Panc1 (cell line): ENCODE data around the gene PDCD10. TPM values are rescaled to one million over a fixed set of nuclear protein-coding genes. Genes with fewer than 3 reads are reported as not detected.

Experiments
- ATAC-seq: fragments of 200-7000 bp; cut with Tn5 transposase; 2 replicates; pipeline ENCODE4 v1.9.1; 2020; ENCODE audit warnings: mild to moderate bottlenecking, moderate library complexity
- BruUV-seq: library from RNA; stranded (reverse); fragments of 400-500 nt; replicated peaks from 2 replicates; lab custom pipeline; 2021; lab: Mats Ljungman, UMichigan
- CTCF ChIA-PET: fragments of 300-600 bp; sonication (Branson Sonifier 250); formaldehyde crosslinking; loops from one replicate; lab custom pipeline; 2022; ENCODE audit warnings: antibody characterized with exemption; lab: Charles Lee
- POLR2A ChIA-PET: fragments of 300-600 bp; sonication (Branson Sonifier 250); formaldehyde crosslinking; loops from one replicate; lab custom pipeline; 2022; ENCODE audit warnings: antibody characterized with exemption; lab: Charles Lee
- DNase-seq: peaks from one replicate; pipeline ENCODE4 v3.0.0-alpha.2; 2010; ENCODE audit warnings: low read depth, low spot score
- H3K27ac ChIP-seq: 2 replicates; pipeline ENCODE4 v1.5.1; 2011; ENCODE audit warnings: mild to moderate bottlenecking, low read length, inconsistent platforms
- H3K27me3 ChIP-seq: fragments of 200-500 bp; sonication (Bioruptor generic); 2 replicates; pipeline ENCODE4 v1.6.0; 2014; ENCODE audit warnings: low read length, inconsistent platforms; ENCODE audit not compliant: control insufficient read depth, insufficient read depth
- H3K36me3 ChIP-seq: fragments of 200-500 bp; sonication (Bioruptor generic); 2 replicates; pipeline ENCODE4 v1.5.1; 2014; ENCODE audit warnings: inconsistent platforms, mild to moderate bottlenecking, low read length, moderate library complexity; ENCODE audit not compliant: control insufficient read depth, insufficient read depth
- H3K4me1 ChIP-seq: 2 replicates; pipeline ENCODE4 v1.5.1; 2011; ENCODE audit warnings: inconsistent platforms, mild to moderate bottlenecking, low read length, moderate library complexity; ENCODE audit not compliant: control insufficient read depth, insufficient read depth
- H3K4me3 ChIP-seq, 2 experiments: 2 replicates each; pipeline ENCODE4 v1.5.1; 2011 to 2012; ENCODE audit warnings: low read depth in 2 of 2, low read length in 2 of 2, mild to moderate bottlenecking in 2 of 2, inconsistent platforms in 1 of 2, moderate library complexity in 1 of 2
- H3K9me3 ChIP-seq: fragments of 200-500 bp; sonication (Bioruptor generic); 2 replicates; pipeline ENCODE4 v1.5.1; 2014; ENCODE audit warnings: low read depth, mild to moderate bottlenecking, inconsistent platforms, low read length, moderate library complexity; ENCODE audit not compliant: control insufficient read depth, insufficient read depth
- CTCF ChIP-seq: fragments of 450-650 bp; IDR thresholded peaks from 2 replicates; pipeline ENCODE4 v1.5.1; 2017; ENCODE audit warnings: mild to moderate bottlenecking
- POLR2AphosphoS5 ChIP-seq: IDR thresholded peaks from 2 replicates; pipeline ENCODE4 v1.6.1; 2012; ENCODE audit warnings: mild to moderate bottlenecking, low read depth, low read length, moderate library complexity
- REST ChIP-seq, 2 experiments: IDR thresholded peaks; 2 replicates each; pipeline ENCODE4 v1.6.1; 2011 to 2012; ENCODE audit warnings: low read depth in 2 of 2, control low read depth in 1 of 2, low read length in 1 of 2, mild to moderate bottlenecking in 1 of 2, moderate library complexity in 1 of 2; ENCODE audit not compliant: insufficient read depth in 1 of 2
- SIN3A ChIP-seq: IDR thresholded peaks from 2 replicates; pipeline ENCODE4 v1.6.1; 2012; ENCODE audit warnings: low read depth, mild to moderate bottlenecking, low read length, moderate library complexity, borderline replicate concordance; ENCODE audit not compliant: insufficient read depth
- TCF7L2 ChIP-seq: IDR thresholded peaks from 2 replicates; pipeline ENCODE4 v1.6.1; 2011; ENCODE audit warnings: mild to moderate bottlenecking, low read depth, low read length, inconsistent platforms
- in situ Hi-C: cut with HindIII; loops from 2 replicates; pipeline ENCODE4 v1.10.0; 2016; ENCODE audit warnings: low sequenced_read_pairs, low pct_unique_long_range_greater_than_20kb
- intact Hi-C: fragments of 100-400 bp; cut with micrococcal nuclease; formaldehyde crosslinking; loops from one replicate; pipeline ENCODE4 v1.10.0; 2022; ENCODE audit not compliant: unreplicated experiment
- total RNA-seq: library from RNA; stranded (reverse); gene quantifications from one replicate; pipeline ENCODE4 v1.2.1, GENCODE V29; 2021; ENCODE audit not compliant: unreplicated experiment

Gene PDCD10
- total RNA-seq, 1 experiment from 2014 or later, result 83.5 TPM

GRCh38 chr3:167733961-167734497 is 663 bp downstream of the PDCD10 start:
- BruUV-seq, result TSS peak; percentile 72
- Histone ChIP-seq H3K4me1 (peaks cover 41% of the 10 kb centered on the region), H3K9me3 (no peaks in the 10 kb centered on the region), H3K4me3 (peak overlapping the region; percentile 91 to 94), H3K27ac (peak overlapping the region; percentile 94), H3K27me3 (no peaks in the 10 kb centered on the region), H3K36me3 (peaks cover 5% of the 10 kb centered on the region)
- in situ Hi-C loops (no loop called here), intact Hi-C loops (loop anchor here (10.0 kb wide), 1 partner anchor 311 kb away; no protein-coding TSS in a partner anchor)
- DNase-seq (no peak), ATAC-seq (no peak)
- ChIA-PET CTCF (no interaction called here), POLR2A (no interaction called here)
- TF ChIP-seq TCF7L2 (no peak), SIN3A (no peak), CTCF (no peak), POLR2AphosphoS5 (no peak), REST (IDR thresholded peaks at IDR 0.05; ENCODE audit: insufficient read depth in 1 of 2, low read depth in 2 of 2, low read length in 1 of 2) (no peak)

GRCh38 chr3:167732313-167733065 is 2.2 kb downstream of the PDCD10 start:
- ChIA-PET CTCF (no interaction called here), POLR2A (no interaction called here)
- no peaks in the 10 kb centered on the region for H3K9me3 ChIP-seq
- no peaks in the 10 kb centered on the region for H3K27me3 ChIP-seq
- BruUV-seq, result no TSS peak
- DNase-seq, result no peak
- TF ChIP-seq CTCF (no peak), POLR2AphosphoS5 (no peak), SIN3A (no peak), TCF7L2 (no peak), REST (IDR thresholded peaks at IDR 0.05; ENCODE audit: insufficient read depth in 1 of 2, low read depth in 2 of 2, low read length in 1 of 2) (no peak)
- ATAC-seq, result no peak
- intact Hi-C loops (loop anchor here (10.0 kb wide), 1 partner anchor 312 kb away; no protein-coding TSS in a partner anchor), in situ Hi-C loops (no loop called here)
- H3K4me3 ChIP-seq, result peak overlapping the region; percentile 15 to 91; a peak in 3 of 4 replicates
- peaks cover 52% of the 10 kb centered on the region for H3K4me1 ChIP-seq
- H3K36me3 ChIP-seq, result peaks cover 5% of the 10 kb centered on the region
- peak overlapping the region; percentile 29; the same call in 1 of the 2 replicates for H3K27ac ChIP-seq
